PC-3 (cell line): ENCODE measurements around the gene ANG. TPM values are rescaled to one million over a fixed set of nuclear protein-coding genes. Genes with fewer than 3 reads are reported as not detected.

Experiments
- ATAC-seq: fragments of 200-7000 bp; cut with Tn5 transposase; 2 replicates; pipeline ENCODE4 v1.9.1; 2020; ENCODE audit warnings: mild to moderate bottlenecking, moderate library complexity
- BruUV-seq: library from RNA; stranded (reverse); fragments of 400-500 nt; replicated peaks from 2 replicates; lab custom pipeline; 2021; lab: Mats Ljungman, UMichigan
- CTCF ChIA-PET: fragments of 300-600 bp; sonication (Branson Sonifier 250); formaldehyde crosslinking; loops from one replicate; lab custom pipeline; 2022; ENCODE audit warnings: antibody characterized with exemption; lab: Charles Lee
- POLR2A ChIA-PET: fragments of 300-600 bp; sonication (Branson Sonifier 250); formaldehyde crosslinking; loops from one replicate; lab custom pipeline; 2022; ENCODE audit warnings: antibody characterized with exemption; ENCODE audit not compliant: unreplicated experiment; lab: Charles Lee
- DNase-seq: peaks from one replicate; pipeline ENCODE4 v3.0.0-alpha.2; 2015
- H2AFZ ChIP-seq: fragments of 300-600 bp; sonication (generic); 2 replicates; pipeline ENCODE4 v1.6.0; 2016; ENCODE audit warnings: antibody characterized with exemption, low read length
- H3F3A ChIP-seq: fragments of 300-600 bp; sonication (generic); one replicate; pipeline ENCODE4 v1.6.0; 2017; ENCODE audit warnings: antibody characterized with exemption, low read length, control low read depth, mild to moderate bottlenecking; ENCODE audit not compliant: unreplicated experiment
- H3K27ac ChIP-seq: fragments of 300-600 bp; sonication (generic); 2 replicates; pipeline ENCODE4 v1.5.1; 2016; ENCODE audit warnings: mild to moderate bottlenecking, low read length
- H3K27me3 ChIP-seq: fragments of 300-600 bp; sonication (generic); 2 replicates; pipeline ENCODE4 v1.6.1; 2016; ENCODE audit warnings: low read length, mixed read lengths
- H3K36me3 ChIP-seq: fragments of 300-600 bp; sonication (generic); 2 replicates; pipeline ENCODE4 v1.6.1; 2016; ENCODE audit warnings: low read depth, mixed run types, low read length, mixed read lengths
- H3K4me1 ChIP-seq: fragments of 300-600 bp; sonication (generic); 2 replicates; pipeline ENCODE4 v1.5.1; 2016; ENCODE audit warnings: low read length; ENCODE audit not compliant: insufficient read depth
- H3K4me2 ChIP-seq: fragments of 300-600 bp; sonication (generic); 2 replicates; pipeline ENCODE4 v1.6.0; 2016; ENCODE audit warnings: low read length
- H3K4me3 ChIP-seq: fragments of 300-600 bp; sonication (generic); 2 replicates; pipeline ENCODE4 v1.5.1; 2016; ENCODE audit warnings: mild to moderate bottlenecking, low read length, mixed read lengths
- H3K79me2 ChIP-seq: fragments of 300-600 bp; sonication (generic); 2 replicates; pipeline ENCODE4 v1.6.1; 2017; ENCODE audit warnings: low read length, mixed read lengths
- H3K9ac ChIP-seq: fragments of 300-600 bp; sonication (generic); 2 replicates; pipeline ENCODE4 v1.6.0; 2016; ENCODE audit warnings: mild to moderate bottlenecking, low read length
- H3K9me2 ChIP-seq: fragments of 300-600 bp; sonication (generic); replicated peaks from 2 replicates; pipeline ENCODE4 v1.6.1; 2016; ENCODE audit warnings: mixed run types, low read length, mixed read lengths
- H3K9me3 ChIP-seq: fragments of 300-600 bp; sonication (generic); 2 replicates; pipeline ENCODE4 v1.6.1; 2016; ENCODE audit warnings: low read length, mixed read lengths
- H4K20me1 ChIP-seq: fragments of 300-600 bp; sonication (generic); 2 replicates; pipeline ENCODE4 v1.6.1; 2016; ENCODE audit warnings: low read length, mixed read lengths
- EZH2 ChIP-seq: fragments of 300-600 bp; sonication (generic); IDR thresholded peaks from one replicate; pipeline ENCODE4 v1.6.1; 2017; ENCODE audit warnings: antibody characterized with exemption, mild to moderate bottlenecking, low read length; ENCODE audit not compliant: unreplicated experiment
- EZH2phosphoT487 ChIP-seq: fragments of 300-600 bp; sonication (generic); IDR thresholded peaks from 2 replicates; pipeline ENCODE4 v1.6.1; 2018; ENCODE audit warnings: mild to moderate bottlenecking, antibody characterized with exemption, low read length, borderline replicate concordance
- intact Hi-C: fragments of 100-400 bp; cut with micrococcal nuclease; formaldehyde crosslinking; loops from 2 replicates; pipeline ENCODE4 v1.9.0; 2023
- total RNA-seq: library from RNA; depleted of rRNA; stranded (reverse); fragments of >200 nt; gene quantifications from 2 replicates; pipeline ENCODE4 v1.2.3, GENCODE V29; 2014
- TF ChIP-seq, protein P1 (sequence below): fragments of 300-600 bp; sonication (generic); conservative IDR thresholded peaks from 2 replicates; pipeline ENCODE4 v1.5.1; 2017; ENCODE audit warnings: antibody characterized with exemption, low read depth, mild to moderate bottlenecking, low read length

ANG gene
- total RNA-seq, 1 experiment from 2014 or later = 4.8 TPM

DNA sequence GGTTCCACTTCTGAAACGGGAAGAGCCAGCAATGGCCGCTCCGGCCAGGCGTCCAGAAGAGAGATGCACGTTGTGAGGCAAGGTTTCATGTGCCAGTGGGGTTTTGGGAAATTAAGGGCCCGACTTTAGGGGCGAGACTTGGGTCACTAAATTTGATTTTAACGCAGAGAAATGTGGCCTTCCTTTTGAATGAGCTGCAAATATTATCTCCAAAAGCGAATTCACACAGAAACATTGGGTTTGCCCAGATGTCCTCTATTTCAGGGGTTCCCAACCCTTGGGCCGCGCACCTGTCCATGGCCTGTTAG is 6.5 kb upstream of the ANG start:
- H3K9ac ChIP-seq = peak overlapping the region; percentile 88
- H3K9me3 ChIP-seq = no peaks in the 10 kb centered on the region
- ChIA-PET POLR2A (interaction anchor here (0.5 to 1.2 kb wide), 5 partner anchors 52 to 339 kb away, joined by 3 to 5 read pairs (median 3); partner anchors contain the start of gene PIP4P1), CTCF (interaction anchor here (0.6 to 2.4 kb wide), 2 partner anchors 9 to 415 kb away, joined by 4 to 10 read pairs; no protein-coding TSS in a partner anchor)
- H3K79me2 ChIP-seq = no peaks in the 10 kb centered on the region
- H4K20me1 ChIP-seq = no peaks in the 10 kb centered on the region
- peak overlapping the region; percentile 80 for H3K27ac ChIP-seq
- BruUV-seq = TSS peak; percentile 97
- no peak for DNase-seq
- H3K9me2 ChIP-seq = no peaks in the 10 kb centered on the region
- no peaks in the 10 kb centered on the region for H3K36me3 ChIP-seq
- intact Hi-C loops = loop anchor here (2.0 kb wide), 1 partner anchor 221 kb away; the partner anchor contains the start of gene PIP4P1
- H3F3A ChIP-seq = no peaks in the 10 kb centered on the region
- H3K4me2 ChIP-seq = peak overlapping the region; percentile 94
- no peaks in the 10 kb centered on the region for H3K27me3 ChIP-seq
- ATAC-seq = no peak
- H3K4me3 ChIP-seq = peak overlapping the region; percentile 85
- TF ChIP-seq, protein P1, sequence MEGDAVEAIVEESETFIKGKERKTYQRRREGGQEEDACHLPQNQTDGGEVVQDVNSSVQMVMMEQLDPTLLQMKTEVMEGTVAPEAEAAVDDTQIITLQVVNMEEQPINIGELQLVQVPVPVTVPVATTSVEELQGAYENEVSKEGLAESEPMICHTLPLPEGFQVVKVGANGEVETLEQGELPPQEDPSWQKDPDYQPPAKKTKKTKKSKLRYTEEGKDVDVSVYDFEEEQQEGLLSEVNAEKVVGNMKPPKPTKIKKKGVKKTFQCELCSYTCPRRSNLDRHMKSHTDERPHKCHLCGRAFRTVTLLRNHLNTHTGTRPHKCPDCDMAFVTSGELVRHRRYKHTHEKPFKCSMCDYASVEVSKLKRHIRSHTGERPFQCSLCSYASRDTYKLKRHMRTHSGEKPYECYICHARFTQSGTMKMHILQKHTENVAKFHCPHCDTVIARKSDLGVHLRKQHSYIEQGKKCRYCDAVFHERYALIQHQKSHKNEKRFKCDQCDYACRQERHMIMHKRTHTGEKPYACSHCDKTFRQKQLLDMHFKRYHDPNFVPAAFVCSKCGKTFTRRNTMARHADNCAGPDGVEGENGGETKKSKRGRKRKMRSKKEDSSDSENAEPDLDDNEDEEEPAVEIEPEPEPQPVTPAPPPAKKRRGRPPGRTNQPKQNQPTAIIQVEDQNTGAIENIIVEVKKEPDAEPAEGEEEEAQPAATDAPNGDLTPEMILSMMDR = peak; percentile 26; the same call in 1 of the 2 replicates
- no peak for TF ChIP-seq EZH2phosphoT487
- H3K4me1 ChIP-seq = peaks cover 25% of the 10 kb centered on the region
- H2AFZ ChIP-seq = peak overlapping the region; percentile 93

DNA sequence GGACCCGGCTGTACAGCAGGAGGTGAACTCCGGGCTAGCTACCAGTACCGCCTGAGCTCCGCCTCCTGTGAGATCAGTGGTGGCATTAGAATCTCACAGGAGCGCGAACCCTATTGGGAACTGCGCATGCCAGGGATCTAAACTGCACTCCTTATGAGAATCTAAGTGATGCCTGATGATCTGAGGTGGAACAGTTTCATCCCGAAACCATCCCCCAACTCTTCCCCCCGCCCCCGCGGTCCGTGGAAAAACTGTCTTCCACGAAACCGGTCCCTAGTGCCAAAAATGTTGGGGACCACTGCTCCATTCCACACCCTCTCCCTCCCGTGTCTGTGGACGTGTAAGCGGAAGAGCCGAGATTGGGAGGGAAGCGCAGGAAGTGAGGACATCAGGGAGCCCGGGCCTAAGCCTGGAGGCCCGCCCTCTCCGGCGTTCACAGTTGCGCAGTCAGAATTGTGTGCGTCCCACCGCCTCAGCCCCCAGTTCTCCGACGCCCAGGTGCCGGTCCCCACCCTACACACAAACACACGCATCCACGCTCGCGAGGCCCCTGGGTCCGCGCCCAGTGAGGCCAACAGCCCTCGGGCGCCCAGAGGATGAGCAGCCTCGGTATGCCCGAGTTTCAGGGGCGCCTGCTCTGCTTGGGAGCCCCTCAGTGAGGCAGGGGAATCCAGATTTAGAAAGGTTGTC is 6.0 kb upstream of the ANG start:
- ChIA-PET POLR2A (interaction anchor here (0.5 to 1.2 kb wide), 5 partner anchors 52 to 340 kb away, joined by 3 to 5 read pairs (median 3); partner anchors contain the start of gene PIP4P1), CTCF (interaction anchor here (2.4 kb wide), 1 partner anchor 8 kb away, joined by 10 read pairs; no protein-coding TSS in a partner anchor)
- Histone ChIP-seq H3K4me1 (peaks cover 25% of the 10 kb centered on the region), H3K27ac (peak overlapping the region; percentile 80), H4K20me1 (no peaks in the 10 kb centered on the region), H2AFZ (peak overlapping the region; percentile 93), H3K4me2 (peak overlapping the region; percentile 94), H3F3A (no peaks in the 10 kb centered on the region), H3K4me3 (peak overlapping the region; percentile 85), H3K9ac (peak overlapping the region; percentile 88), H3K9me2 (no peaks in the 10 kb centered on the region), H3K9me3 (no peaks in the 10 kb centered on the region), H3K36me3 (no peaks in the 10 kb centered on the region), H3K79me2 (no peaks in the 10 kb centered on the region), H3K27me3 (no peaks in the 10 kb centered on the region)
- TF ChIP-seq EZH2phosphoT487 (no peak), EZH2 (no peak)
- TF ChIP-seq, protein P1 = no peak; the same call in 1 of the 2 replicates
- DNase-seq (peak; percentile 91), ATAC-seq (peak; percentile 63)
- intact Hi-C loops = loop anchor here (1.0 to 2.0 kb wide), 2 partner anchors 69 to 222 kb away; partner anchors contain the start of gene PIP4P1
- BruUV-seq = no TSS peak
